HG03103 (cell line): ENCODE results near the gene CXCR1.
A peak's percentile ranks its signal among the peaks of the same experiment; 100 is the strongest.
"Not testable (repeated sequence)": the region's sequence is repeated elsewhere in the genome, so short reads cannot be mapped to it uniquely, and the experiment has no call there.

Experiments
- ATAC-seq: cut with Tn5 transposase; IDR thresholded peaks from one replicate; pipeline ENCODE4 v1.9.1; 2021; ENCODE audit warnings: low read depth; ENCODE audit not compliant: unreplicated experiment

CXCR1 gene

DNA sequence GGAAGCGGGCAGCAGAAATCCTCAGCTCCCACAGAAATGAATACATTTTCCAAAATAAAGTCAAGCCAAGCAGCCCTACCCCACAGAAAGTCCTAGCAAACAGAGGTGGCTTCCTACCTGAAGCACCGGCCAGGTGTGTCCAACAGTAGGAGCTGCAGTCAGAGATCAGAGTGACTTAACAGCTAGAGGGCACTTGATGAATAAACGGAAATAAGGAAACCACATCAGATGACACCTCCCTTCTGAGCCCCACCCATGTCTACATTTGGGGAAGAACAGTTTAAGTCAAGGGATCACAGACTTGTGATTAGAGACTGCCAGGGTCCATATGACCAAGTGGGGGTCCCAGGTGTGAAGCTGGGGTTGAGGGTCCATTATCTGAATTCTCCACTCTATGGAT, at the start of gene CXCR1:
Gene CXCR1, minus strand, starts transcription at position 172 of the 400 bp plus-strand sequence. CDS start 1,751 bp downstream, outside the sequence.
- no peak for ATAC-seq

DNA sequence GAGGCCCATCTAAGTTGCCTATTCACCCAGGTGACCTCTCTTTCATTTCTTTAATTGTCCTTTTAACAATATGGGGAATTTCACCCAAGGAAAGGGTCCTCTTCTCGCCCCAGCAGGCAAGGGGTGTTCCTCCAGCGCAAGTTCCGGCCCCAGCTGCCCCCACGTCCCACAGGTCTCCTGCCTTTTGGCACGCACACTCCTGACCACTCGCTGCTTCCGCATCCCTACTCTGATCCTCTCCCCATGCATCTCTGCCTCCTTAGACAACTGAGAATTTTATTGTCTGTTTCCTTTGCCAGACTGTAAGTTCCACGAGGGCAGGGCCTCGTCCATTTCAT, 49.5 kb upstream of the CXCR1 start:
- ATAC-seq, result no peak

DNA sequence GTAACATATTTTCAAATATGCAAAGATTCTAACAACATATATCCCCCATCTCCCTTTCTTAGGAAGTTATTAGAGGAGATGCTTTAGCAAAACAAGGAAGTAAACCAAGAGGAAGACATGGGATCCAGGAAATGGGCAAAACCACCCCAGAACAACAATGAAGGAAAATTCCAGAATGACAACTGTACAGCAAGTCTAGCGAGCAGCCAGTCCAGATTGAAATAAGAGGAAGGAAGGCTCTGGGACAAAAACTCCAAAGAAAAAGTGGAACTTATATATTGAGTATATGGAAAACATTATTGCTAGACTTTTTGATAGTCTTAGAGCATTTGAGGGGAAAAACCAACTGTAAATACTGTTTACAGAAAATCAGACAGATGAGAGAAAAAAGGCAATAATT, 47.4 kb upstream of the CXCR1 start:
- ATAC-seq, result no peak

DNA sequence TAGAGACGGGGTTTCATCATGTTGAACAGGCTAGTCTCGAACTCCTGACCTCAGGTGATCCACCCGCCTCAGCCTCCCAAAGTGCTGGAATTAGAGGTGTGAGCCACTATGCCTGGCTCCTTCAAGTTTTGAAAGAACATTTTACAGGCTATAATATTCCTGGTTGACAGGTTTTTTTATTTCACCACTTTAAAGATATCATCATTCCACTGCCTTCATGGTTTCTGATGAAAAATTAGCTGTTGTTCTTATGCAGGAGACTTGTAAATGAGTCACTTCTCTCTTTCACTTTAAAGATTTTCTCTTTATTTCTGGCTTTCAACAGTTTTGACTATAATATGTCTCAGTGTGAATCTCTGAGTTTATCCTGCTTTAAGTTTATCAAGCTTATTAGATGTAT, 42.3 kb upstream of the CXCR1 start:
- ATAC-seq, result no peak

DNA sequence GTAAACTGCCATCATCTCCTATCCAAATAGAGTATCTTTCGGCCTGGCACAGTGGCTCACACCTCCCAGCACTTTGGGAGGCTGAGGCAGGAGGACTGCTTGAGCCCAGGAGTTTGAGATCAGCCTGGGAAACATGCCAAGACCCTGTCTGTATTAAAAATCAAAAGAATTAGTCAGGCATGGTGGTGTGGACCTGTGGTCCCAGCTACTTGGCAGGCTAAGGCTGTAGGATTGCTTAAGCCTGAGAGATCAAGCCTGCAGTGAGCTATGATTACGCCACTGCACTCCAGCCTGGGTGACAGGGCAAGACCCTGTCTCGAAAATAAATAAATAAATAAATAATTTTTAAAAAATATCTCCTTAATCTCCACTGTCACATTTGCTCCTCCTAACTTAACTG, 35.5 kb upstream of the CXCR1 start:
- ATAC-seq, result no peak

DNA sequence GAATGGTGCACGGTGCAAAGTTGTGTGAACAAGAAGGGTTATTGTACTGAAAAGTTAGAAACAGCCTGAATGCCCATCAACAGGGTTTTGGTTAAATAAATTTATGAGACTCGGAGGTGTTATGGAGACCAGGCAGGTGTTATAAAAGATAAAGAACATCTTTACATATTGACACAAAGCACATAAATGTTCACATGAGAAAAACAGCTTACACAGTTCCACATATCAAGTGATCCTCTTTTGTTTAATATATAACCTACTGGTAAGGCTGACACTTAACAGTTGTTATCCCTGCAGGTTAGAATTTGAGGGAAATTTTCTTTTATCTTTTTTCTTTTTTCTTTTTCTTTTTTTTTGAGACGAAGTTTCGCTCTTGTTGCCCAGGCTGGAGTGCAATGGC, 30.2 kb upstream of the CXCR1 start:
- no peak for ATAC-seq

DNA sequence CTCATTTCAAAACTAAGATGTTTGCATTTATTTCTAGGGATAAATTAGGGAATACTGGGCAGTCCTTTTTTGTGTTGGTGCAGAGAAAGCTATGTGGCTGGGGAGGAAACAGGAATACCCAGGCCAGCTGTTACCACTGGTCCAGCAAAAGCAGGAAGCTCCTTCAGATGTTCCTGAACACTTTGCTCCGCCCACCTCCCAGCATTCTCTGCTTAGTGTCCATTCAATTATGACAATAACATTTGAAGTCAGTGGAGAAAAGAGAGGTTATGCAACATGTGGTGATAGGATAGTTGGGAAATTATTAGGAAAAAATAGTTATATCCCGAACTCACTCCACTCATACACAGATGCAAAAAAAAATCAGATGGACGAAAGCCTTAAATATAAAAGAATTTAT, 28.1 kb upstream of the CXCR1 start:
- ATAC-seq, result no peak

DNA sequence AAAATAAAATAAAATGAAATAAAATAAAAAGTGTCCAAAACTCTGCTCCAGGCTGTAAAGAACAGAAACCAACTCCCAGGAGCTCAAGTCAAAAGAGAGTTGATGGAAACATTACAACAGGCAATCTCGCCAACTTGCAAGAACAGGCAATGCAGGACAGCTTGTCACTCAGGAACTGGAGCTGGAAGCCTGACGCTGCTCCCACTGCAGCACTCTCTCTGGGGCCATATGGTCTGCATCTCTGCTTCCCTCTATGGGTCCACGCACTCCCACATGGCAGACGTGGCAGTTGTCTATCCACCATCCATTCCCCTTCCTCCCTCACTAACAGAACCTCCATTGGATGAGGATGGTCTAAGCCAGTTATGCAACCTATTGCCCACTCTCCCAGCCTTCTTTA, 26.9 kb upstream of the CXCR1 start:
- no peak for ATAC-seq

DNA sequence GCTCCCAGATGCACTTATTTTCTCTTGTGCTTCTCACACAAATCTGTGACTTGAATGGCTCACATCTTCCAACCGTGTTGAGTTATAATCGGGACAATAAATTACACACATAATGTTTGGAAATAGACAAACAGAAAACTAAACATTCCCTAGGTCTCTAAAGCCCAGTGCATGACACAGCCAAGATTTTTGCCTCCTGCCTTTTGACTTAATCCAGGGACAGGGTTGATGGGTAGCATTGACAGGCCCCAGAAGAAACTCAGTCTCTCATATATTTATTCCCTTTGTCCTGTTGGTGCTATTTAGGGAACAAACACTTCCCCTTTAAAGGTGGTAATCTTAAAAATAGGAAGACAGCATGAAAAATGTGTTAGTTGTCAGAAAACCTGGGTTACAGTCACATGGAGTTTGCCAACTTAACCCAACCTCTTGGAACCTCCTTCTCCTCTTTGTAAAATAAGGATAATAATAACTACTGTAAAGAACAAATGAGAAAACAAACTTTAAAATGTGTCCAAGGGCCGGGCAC, 26.2 kb upstream of the CXCR1 start:
- no peak for ATAC-seq

DNA sequence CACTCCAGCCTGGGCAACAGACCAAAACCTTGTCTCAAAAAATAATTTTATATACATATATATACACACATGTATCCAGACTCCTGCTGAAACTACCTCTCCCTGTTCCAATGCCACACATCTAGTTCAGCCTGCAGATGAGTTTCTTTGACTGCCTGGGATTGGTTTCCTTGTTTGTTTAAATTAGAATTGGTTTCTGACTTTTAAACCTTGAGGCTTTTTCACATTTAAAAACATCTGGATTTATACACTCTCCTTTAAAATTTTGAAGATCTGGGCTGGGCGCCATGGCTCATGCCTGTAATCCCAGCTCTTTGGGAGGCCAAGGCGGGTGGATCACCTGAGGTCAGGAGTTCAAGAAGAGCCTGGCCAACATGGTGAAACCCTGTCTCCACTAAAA, 21.8 kb upstream of the CXCR1 start:
- no peak for ATAC-seq

DNA sequence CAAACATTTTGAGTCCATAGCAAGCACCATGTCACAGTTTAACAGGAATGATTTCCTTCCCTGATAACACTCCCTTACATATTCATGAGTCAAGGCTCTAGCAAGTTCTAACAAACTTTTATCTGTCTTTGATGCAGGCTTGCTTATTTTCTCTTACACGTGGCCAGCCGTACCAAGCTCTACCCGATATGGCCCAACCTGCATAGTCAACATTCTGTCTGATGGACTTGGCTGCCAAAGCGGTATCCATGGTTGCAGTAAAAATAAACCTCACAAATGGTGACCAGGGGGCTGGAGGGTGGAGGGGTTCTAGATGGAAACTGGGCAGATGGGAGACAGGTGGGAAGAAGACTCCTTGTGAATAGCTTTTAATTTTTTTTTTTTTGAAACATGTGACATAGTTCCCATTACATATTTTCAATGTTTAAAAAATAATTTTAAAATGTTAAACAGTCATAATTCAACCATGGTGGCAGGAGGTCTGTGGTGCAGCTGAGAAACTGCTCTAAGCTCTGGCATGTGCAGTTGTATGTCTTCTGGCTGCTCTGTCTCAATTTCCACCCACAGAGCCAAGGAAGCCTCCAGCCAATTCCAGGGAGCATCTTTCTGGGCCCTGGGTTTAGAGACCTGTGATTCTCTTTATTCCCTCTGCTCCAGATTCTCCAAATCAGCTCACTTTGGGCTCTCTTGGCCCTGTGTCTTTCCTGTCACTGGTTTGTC, 20.7 kb upstream of the CXCR1 start:
- ATAC-seq, result no peak

DNA sequence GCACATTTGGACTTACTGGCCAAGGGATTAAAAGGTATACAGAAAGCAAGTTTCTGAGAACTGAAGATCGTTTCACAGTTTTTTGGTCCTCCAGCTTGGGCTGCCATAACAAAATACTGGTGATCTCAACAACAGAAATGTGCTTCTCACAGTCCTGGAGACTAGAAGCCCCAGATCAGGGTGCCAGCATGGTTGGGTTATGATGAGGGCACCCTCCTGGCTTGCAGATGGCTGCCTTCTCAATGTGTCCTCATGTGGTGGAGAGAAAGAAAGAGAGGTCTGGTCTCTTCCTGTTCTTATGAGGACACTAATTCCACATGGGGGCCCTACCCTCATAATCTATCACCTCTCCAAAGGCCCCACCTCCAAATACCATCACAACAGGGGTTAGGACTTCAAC, 20.1 kb upstream of the CXCR1 start:
- no peak for ATAC-seq

DNA sequence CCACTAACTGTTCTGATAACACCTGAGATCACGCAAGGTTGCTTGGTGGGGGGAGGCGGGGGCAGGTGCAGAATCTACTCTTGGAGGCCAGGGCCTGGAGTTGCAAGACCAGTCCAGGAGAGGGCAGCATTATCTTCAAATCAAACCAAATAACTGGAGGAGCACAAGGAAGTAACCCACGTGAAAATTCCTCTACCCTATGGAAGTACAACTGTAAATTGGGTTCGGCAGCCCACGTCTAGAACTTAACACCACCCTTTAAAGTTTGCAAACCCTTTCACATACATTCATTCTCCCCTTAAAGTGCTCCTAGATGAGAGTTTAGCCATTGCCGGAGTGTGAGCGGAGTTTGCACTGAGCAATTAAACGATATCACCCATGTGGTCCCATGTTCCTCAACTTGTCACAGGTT, 19.6 kb upstream of the CXCR1 start:
- ATAC-seq, result peak; percentile 81

DNA sequence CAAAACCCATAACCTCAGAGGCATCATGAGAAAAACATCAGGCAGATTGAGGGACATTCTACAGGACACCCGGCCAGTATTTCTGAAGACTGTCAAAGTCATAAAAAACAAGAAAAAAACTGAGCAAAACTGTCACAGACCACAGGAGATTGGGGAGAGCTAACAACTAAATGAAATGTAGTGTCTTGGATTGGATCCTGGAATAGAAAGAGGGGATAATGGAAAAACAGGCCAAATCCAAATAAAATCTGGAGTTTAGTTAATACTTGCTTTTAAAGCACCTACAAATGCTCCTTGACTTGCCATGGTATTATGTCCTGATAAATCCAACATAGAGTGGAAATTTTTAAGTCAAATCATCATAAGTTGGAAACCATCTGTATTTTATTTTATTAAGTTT, 17.6 kb upstream of the CXCR1 start:
- no peak for ATAC-seq

DNA sequence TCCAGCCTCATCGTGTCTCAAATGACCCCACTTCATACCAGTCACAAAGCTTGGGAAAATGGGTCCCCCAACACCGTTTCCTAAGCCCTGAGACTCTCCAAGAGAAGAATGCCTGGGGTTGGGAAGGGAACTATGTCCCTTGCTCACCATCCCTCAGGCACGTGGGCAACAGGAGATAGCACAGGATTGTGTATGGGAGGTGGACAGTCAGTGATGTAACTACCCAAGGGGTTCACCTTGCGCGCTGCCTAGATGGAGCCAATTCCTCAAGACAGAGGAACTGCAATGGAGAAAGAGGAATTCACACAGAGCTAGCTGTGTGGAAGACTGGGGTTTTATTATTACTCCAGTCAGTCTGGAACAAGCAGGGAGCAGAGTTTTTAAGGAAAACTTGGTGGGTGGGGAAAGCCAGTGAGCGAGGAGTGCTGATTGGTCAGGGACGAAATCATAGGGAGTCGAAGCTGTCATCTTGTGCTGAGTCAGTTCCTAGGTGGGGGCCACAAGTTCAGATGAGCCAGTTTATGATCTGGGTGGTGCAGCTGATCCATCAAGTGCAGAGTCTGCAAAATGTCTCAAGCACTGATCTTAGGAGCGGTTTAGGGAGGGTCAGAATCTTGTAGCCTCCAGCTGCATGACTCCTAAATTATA, 13.8 kb upstream of the CXCR1 start:
- no peak for ATAC-seq

DNA sequence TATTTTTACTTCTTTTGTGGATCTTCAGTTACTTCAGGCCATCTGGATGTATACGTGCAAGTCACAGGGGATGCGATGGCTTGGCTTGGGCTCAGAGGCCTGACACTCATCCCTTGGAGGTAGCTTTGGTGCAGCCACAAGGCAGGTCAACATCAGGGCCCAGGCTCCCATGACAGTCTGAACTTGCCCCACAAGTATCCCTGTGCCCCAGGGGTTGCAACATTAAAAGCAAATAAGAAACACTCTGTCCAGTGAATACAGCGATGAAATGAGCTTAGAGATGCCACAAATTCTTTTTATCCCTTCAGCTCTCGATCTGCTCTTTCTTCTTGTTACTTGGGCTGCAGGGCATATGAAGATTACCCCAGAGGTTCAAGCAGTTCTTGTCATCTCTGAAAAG, 13.0 kb upstream of the CXCR1 start:
- ATAC-seq, result no peak

DNA sequence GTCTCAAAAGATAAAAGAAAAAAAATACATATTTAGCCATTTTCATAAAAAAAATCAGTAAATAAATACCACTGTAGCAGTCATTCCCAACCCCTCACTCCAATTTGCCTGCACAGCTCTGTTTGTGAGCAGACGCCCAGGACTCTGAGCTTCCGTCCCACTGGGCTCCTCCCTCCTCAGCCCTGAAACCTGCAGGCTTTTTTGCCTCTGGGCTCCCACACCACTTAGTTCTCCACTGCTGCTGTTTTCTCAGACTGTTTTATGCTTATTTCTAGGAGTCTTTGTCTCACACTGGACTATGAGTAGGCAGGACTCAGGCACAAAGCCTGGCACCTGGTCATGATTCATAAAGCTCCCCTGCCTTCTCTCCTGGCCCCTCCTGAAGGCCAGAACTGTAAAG, 6.1 kb upstream of the CXCR1 start:
- ATAC-seq, result no peak

DNA sequence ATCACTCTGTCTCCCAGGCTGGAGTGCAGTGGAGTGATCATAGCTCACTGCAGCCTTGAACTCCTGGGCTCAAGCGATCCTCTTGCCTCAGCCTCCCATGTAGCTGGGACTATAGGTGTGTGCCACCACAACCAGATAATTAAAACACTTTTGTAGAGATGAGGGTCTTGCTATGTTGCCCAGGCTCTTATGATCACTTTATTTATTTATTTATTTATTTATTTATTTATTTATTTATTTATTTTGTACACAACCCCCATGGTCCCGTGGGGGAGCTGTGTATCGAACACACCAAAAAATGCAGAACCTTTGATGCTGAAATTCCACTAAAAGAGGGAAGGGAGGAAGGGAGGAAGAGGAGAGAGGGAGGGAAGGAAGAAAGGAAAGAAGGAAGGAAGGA, 5.0 kb upstream of the CXCR1 start:
- ATAC-seq, result not testable (repeated sequence)

DNA sequence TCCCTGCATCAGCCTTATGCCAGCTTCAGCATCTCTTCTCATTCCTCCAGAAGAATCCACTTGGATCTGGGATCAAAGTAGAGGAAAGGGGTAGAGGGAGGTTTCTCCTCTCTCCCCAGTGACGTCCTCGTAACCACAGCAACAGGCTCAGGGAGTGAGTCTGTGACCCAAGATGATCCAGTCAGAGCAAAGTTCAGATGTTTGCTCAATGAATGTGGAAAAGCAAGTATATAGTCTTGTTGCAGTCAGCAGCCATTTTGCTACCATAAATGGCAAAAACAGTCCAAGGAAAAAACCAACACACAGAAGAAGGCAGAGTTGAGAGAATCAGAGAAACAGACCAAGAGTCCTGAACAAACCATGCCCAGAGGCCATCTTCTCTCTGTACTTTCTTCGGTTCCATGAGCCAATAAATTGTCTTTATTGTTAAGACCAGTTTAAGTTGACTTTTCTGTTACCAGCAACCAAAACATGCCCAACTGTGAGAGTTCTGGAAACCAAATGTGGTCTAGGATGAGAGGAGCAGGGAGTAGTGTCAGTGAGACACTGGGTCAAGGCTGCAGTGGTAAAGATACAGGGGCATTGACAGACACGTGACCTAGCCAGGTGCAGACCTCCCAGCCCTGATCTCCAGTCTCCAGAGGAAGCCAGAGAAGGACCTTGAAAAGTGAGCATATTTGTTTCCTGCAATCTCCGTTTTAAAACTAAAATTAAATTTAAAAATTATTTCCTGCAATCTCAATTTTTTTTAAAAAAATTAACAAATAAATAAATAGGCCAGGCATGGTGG, 3.2 kb upstream of the CXCR1 start:
- ATAC-seq, result no peak

DNA sequence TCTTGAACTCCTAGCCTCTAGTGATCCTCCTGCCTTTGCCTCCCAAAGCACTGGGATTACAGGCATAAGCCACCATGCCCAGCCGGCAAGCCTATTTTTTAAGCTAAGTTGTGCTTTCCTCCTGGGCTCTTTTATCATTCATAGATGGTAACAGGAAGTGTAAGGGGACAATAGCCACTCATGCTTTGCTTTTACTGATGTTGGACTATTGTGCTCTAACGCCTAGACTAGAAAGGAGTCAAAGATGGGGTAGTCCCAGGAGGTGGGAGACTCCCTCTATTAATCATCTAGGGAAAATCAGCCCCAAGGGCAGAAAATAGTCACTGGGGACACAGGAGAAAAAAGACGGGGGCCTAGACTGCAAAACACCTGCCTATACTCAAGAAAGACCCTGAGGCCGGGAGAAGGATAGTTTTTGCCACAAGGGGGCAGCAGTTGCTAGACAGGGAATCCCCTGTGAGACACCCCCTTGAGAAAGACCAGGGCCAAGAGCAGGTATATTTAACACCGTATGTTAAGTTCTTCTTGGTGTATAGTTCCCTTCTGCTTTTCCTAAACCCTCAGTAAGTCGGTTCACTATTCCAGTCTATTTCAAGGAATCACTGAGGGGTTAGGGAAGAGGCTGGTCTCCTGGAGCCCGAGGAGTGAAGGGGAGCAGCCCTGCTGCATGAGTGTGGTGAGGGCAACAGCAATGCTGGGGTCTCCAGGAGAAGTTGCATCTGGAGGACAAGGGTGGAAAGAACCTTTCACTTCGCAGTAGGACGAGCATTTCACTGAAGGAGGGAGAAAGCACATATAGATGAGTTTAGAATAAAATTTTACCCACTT, 2.1 kb upstream of the CXCR1 start:
- ATAC-seq, result no peak

DNA sequence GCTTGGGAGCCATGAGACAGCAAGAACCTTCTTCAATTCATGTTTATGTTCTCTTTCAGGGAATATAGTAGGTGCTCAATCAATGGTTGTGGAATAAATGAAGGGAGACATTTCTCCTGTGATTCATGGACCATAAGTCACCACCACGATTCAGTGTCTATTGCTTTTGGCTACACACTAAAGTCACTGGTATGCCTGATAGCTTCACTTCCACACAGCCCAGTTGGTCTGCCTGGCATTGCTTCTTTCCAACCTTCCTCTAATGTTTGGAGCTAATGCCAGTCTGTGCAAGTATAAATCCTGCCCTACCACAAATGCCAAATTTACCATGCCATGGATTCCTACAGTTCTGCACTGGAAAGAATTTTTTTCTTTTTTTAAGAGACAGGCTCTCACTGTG, 1.3 kb upstream of the CXCR1 start:
- no peak for ATAC-seq
